Measurements from ENCODE around the gene EXD3.

The EXD3 gene

DNA sequence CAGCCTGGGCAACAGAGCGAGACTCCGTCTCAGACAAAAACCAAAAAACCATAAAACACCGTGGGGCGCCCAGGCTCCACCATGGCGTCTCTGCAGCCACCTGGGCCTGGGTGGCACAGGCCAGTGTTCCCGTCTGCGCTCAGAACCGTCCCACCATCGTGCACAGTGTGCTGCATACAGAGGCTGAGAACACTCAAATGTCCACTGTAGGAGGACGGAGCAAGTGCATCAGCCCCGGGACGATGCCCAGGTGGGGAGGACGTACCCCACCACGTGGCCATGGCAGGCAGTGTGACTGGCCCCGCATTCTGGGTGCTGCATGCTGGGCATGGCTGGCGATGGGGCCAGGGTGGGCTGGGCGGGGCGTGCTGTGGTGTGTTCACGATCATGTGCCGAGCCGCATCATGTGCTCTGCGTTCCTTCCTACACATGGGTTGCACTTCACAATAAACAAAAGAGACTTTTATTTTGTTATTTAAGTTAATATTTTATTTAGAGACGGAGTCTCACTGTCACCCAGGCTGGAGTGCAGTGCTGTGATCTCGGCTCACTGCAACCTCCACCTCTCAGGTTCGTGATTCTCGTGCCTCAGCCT, 37.8 kb downstream of the EXD3 start:
- TF ChIP-seq EP300 (IDR thresholded peaks at IDR 0.05; ENCODE audit: borderline replicate concordance) (no peak), TEAD4 (IDR thresholded peaks at IDR 0.05) (no peak), USF1 (IDR thresholded peaks at IDR 0.05) (no peak), CREB1 (IDR thresholded peaks at IDR 0.05; ENCODE audit: low read depth) (no peak), FOXM1 (IDR thresholded peaks at IDR 0.05; ENCODE audit: borderline replicate concordance, low read depth) (no peak), REST (IDR thresholded peaks at IDR 0.05; ENCODE audit: low read depth) (no peak), TCF12 (IDR thresholded peaks at IDR 0.05; ENCODE audit: low read depth) (no peak), YY1 (IDR thresholded peaks at IDR 0.05; ENCODE audit: low read depth) (no peak), NFIC (IDR thresholded peaks at IDR 0.05) (no peak), RAD21 (IDR thresholded peaks at IDR 0.05; ENCODE audit: low read depth) (no peak), MAX (IDR thresholded peaks at IDR 0.05) (no peak), TAF1 (IDR thresholded peaks at IDR 0.05; ENCODE audit: low read depth) (no peak), EGR1 (IDR thresholded peaks at IDR 0.05) (no peak), CEBPB (IDR thresholded peaks at IDR 0.05) (no peak), ZBTB7A (IDR thresholded peaks at IDR 0.05; ENCODE audit: low read depth) (no peak)

DNA sequence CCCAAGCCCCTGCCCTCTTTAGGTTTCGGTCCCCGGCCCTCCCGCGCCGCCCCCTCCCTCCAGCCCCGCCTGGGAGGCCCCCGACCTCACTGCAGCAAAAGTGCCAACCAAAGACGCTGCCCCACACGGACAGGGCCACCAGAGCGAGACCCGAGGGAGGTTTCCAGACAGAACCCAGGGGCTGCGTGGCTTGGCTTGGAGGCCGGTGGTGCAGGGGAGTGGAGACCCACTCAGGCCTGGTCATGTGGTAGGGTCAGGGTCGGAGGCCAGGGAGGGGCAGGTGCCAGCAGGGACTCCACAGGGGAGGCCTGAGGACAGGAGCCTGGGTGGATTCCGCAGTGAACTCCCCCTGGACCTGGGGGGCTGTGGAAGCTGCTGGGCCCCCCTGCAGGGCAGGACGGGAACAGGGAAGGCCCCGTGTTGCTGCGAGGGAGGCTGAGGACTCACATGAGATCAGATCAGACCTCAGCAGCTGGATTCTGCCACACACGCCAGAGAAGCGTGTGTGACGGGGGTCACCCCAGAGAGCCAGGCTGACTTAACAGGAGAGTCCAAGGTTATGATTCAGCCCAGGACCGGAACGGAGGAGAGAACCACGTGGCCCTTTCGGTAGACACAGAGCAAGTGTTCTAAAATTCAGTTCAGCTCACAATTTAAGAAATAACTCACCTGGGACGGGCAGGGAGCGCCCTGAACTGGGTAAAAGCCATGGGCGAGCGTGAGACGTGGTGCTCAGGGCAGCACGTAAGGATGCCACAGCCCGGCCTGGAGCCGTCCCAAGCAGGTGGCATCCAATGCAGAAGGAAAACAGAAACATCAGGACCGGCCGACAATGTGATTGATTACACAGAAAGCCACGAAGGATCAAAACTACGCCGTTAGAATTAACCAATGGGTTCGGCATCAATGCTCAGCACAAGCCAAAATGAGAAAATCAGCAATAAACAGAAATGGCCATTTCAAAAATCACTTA, 38.9 kb downstream of the EXD3 start:
- TF ChIP-seq YY1 (IDR thresholded peaks at IDR 0.05; ENCODE audit: low read depth) (no peak), ZBTB7A (IDR thresholded peaks at IDR 0.05; ENCODE audit: low read depth) (no peak), TCF12 (IDR thresholded peaks at IDR 0.05; ENCODE audit: low read depth) (no peak), FOXM1 (IDR thresholded peaks at IDR 0.05; ENCODE audit: borderline replicate concordance, low read depth) (no peak), CREB1 (IDR thresholded peaks at IDR 0.05; ENCODE audit: low read depth) (no peak)

- no peak for TF ChIP-seq EGR1 (IDR thresholded peaks at IDR 0.05)
- no peak for TF ChIP-seq EP300 (IDR thresholded peaks at IDR 0.05; ENCODE audit: borderline replicate concordance)
- no peak for TF ChIP-seq REST (IDR thresholded peaks at IDR 0.05; ENCODE audit: low read depth)
- TF ChIP-seq TCF12 (IDR thresholded peaks at IDR 0.05; ENCODE audit: low read depth) = no peak
- TF ChIP-seq RAD21 (IDR thresholded peaks at IDR 0.05; ENCODE audit: low read depth) = no peak
- TF ChIP-seq CEBPB (IDR thresholded peaks at IDR 0.05) = no peak
- no peak for TF ChIP-seq TEAD4 (IDR thresholded peaks at IDR 0.05)
- no peak for TF ChIP-seq NFIC (IDR thresholded peaks at IDR 0.05)
- TF ChIP-seq TAF1 (IDR thresholded peaks at IDR 0.05; ENCODE audit: low read depth) = no peak
- no peak for TF ChIP-seq CREB1 (IDR thresholded peaks at IDR 0.05; ENCODE audit: low read depth)
- TF ChIP-seq FOXM1 (IDR thresholded peaks at IDR 0.05; ENCODE audit: borderline replicate concordance, low read depth) = no peak
- TF ChIP-seq YY1 (IDR thresholded peaks at IDR 0.05; ENCODE audit: low read depth) = no peak
- TF ChIP-seq MAX (IDR thresholded peaks at IDR 0.05) = no peak
Measured at GRCh38 chr9:137383081-137383783, 39.7 kb downstream of the EXD3 start.

- no peak for TF ChIP-seq CREB1 (IDR thresholded peaks at IDR 0.05; ENCODE audit: low read depth)
- no peak for TF ChIP-seq CEBPB (IDR thresholded peaks at IDR 0.05)
- TF ChIP-seq REST (IDR thresholded peaks at IDR 0.05; ENCODE audit: low read depth) = no peak
- no peak for TF ChIP-seq EP300 (IDR thresholded peaks at IDR 0.05; ENCODE audit: borderline replicate concordance)
- TF ChIP-seq TCF12 (IDR thresholded peaks at IDR 0.05; ENCODE audit: low read depth) = no peak
- no peak for TF ChIP-seq NFIC (IDR thresholded peaks at IDR 0.05)
- TF ChIP-seq MAX (IDR thresholded peaks at IDR 0.05) = no peak
- no peak for TF ChIP-seq EGR1 (IDR thresholded peaks at IDR 0.05)
- TF ChIP-seq TEAD4 (IDR thresholded peaks at IDR 0.05) = no peak
- TF ChIP-seq FOXM1 (IDR thresholded peaks at IDR 0.05; ENCODE audit: borderline replicate concordance, low read depth) = no peak
- no peak for TF ChIP-seq USF1 (IDR thresholded peaks at IDR 0.05)
- no peak for TF ChIP-seq YY1 (IDR thresholded peaks at IDR 0.05; ENCODE audit: low read depth)
- no peak for TF ChIP-seq ZBTB7A (IDR thresholded peaks at IDR 0.05; ENCODE audit: low read depth)
- no peak for TF ChIP-seq TAF1 (IDR thresholded peaks at IDR 0.05; ENCODE audit: low read depth)
- no peak for TF ChIP-seq RAD21 (IDR thresholded peaks at IDR 0.05; ENCODE audit: low read depth)
Measured at GRCh38 chr9:137382444-137383080, 40.4 kb downstream of the EXD3 start.

Measured in Ishikawa (cell line).